ENCODE results near the gene CHKA.

CHKA gene

GRCh38 chr11:68012044-68012842, 108.9 kb downstream of the CHKA start:
- DNase-seq, result no peak

- no peak for DNase-seq
Observed at GRCh38 chr11:68011051-68011943, 109.9 kb downstream of the CHKA start.

- peak; percentile 82 for DNase-seq
Observed at GRCh38 chr11:68010090-68011041, 110.8 kb downstream of the CHKA start, which contains the start of gene ALDH3B1. Gene ALDH3B1, plus strand, starts transcription at chr11:68010327. Its CDS starts 4,971 bp downstream, at chr11:68015298.

- DNase-seq, result no peak
Observed at GRCh38 chr11:68009391-68010089, 111.6 kb downstream of the CHKA start.

GRCh38 chr11:68008381-68009337, 112.5 kb downstream of the CHKA start:
- no peak for DNase-seq

- DNase-seq, result no peak
Observed at GRCh38 chr11:68007498-68008380, 113.4 kb downstream of the CHKA start.

- DNase-seq, result no peak
Observed at GRCh38 chr11:68006606-68007166, 114.5 kb downstream of the CHKA start.

- no peak for DNase-seq
Observed at GRCh38 chr11:68004551-68005335, 116.4 kb downstream of the CHKA start.

- DNase-seq, result peak; percentile 27
Observed at GRCh38 chr11:68003846-68004550, 117.2 kb downstream of the CHKA start, which contains the start of gene UNC93B1. Gene UNC93B1, minus strand, starts transcription at chr11:68004097. Its CDS starts 54 bp downstream, at chr11:68004043.

GRCh38 chr11:68002938-68003845, 118.0 kb downstream of the CHKA start:
- no peak for DNase-seq
